GM21529 (cell line): ENCODE measurements around the gene PAX8.

ENCODE experiments used
- ATAC-seq: cut with Tn5 transposase; IDR thresholded peaks from one replicate; pipeline ENCODE4 v1.9.1; 2021; ENCODE audit not compliant: unreplicated experiment

The PAX8 gene

DNA sequence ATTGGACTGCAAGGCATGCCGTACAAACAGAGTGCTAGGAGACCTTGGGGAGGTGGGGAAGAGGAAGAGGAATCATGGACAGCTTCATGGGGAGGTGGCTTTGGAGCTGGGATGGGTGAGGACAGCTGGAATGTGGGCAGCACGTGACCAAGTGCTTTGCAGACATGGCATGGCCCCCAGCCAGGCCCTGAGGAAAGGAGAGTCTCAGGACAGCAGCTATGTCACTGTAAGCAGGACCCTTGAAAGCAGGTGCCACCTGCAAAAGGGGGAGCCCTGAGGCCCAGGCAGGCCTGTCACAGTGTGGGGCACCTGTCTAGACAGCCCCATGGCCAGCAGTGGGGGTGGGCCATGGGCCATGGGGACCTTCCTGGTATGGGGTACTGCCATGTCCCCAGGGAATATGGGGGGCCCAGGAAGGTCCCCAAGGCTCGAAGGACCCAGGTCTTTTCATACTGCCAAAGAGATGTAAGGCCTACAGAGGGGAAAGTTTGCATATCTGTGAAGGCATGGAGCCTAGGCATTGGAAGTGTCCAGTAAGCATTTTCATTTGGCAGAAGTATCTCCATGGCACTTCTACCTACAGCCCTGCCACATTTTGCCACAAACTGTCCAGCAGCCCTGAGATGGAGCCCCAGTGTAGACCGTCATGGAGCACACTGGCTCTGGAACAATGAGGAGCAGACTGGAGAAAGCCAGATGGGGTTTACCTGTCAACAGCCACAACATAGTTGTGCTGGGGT, 9.9 kb downstream of the PAX8 start:
- ATAC-seq: no peak

DNA sequence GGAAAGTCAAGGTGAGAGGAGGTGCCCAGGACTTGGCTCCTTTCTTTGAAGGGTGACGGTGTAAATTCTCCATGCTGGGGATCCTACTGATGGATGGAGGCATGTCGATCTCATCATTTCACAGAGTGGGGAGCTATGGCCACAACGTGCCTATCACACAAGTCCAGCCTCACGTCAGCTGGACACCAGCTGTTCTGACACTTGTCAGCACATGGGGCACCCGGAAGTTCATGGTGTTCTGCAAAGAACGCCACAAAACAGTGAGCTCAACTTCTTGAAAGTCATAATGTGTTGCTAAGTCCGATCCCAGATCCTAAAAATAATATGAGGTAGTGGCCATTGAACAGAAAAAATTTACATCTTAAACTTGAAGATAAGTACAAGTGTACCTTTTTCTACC, 12.3 kb downstream of the PAX8 start:
- no peak for ATAC-seq

DNA sequence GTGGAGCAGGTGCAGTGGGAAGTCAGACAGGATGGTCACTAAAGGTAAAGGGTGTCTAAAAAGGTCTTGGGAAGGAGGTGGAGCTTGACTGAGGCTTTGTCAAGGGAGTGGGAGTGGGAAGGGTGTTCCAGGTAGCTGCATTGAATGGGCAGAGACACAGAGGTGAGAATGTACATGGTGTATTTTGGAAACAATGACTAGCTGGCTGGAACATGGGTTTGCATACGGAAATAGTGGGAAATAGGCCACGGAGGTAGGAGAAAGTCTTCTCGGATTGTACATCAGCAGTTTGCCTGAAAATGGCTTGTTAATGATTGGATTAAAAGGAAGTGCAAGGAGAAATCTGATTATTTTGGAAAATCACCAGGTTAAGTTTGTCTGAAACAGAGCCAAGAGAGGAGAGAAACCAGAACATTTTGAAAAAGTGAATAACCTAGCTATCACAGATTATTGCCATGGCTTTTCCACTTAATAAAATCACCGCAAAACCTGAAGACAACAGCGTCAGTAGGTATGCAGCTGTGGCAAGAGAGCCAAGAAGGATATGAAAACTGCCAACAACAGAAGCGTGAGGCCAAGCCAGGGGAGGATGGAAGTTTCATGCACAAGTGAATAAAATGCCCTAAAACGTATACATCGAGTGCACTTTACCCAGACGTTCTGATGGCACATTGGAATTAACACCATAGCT, 13.9 kb downstream of the PAX8 start:
- ATAC-seq: no peak

DNA sequence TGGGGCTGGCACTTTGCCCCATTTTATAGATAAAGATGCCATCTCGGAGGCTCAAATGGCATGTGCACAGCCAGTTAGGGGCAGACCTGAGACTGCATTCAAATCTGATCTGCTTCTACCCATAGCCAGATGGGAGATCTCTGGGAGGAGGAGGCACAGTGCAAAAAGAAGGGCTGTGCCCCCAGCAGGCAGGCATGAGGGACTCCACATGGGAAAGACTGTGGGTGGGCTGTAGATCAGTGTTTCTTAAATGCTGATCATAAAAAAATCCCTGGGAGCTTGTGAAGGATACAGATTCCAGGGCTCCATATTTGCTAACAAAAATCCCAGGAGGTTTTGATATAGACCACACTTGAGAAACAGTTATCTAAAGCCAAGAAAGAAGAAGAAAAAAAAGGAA, 15.2 kb downstream of the PAX8 start:
- no peak for ATAC-seq

- ATAC-seq: no peak
Observed at GRCh38 chr2:113260991-113261390, 17.7 kb downstream of the PAX8 start.

GRCh38 chr2:113258471-113259147, 20.1 kb downstream of the PAX8 start:
- no peak for ATAC-seq

- ATAC-seq: no peak
Observed at GRCh38 chr2:113257516-113258264, 21.0 kb downstream of the PAX8 start.

- ATAC-seq: no peak
Observed at GRCh38 chr2:113255140-113256070, 23.3 kb downstream of the PAX8 start.

DNA sequence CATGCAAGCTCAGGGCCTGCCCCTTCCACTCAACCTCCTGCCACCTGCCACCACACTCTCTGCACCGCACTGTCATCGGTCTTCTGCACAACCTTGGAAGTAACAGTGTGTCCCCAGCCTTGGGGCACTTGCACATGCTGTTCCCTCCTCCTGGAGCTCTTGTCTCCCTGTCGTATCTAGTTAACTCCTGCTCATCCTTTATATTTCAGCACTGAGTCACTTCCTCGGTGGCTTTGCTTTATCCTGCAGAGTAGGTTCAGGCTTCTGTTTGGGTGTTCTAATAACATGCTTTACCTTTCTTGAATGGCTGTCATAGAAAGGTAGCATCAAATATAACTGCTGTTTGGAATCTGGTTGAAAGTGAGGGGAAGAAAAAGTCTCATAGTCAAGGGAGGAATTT, 25.3 kb downstream of the PAX8 start:
- ATAC-seq: no peak

GRCh38 chr2:113252047-113252590, 26.6 kb downstream of the PAX8 start:
- no peak for ATAC-seq

GRCh38 chr2:113251118-113251517, 27.6 kb downstream of the PAX8 start:
- no peak for ATAC-seq

GRCh38 chr2:113248997-113249770, 29.5 kb downstream of the PAX8 start:
- ATAC-seq: no peak

GRCh38 chr2:113246606-113247005, 32.1 kb downstream of the PAX8 start:
- no peak for ATAC-seq

GRCh38 chr2:113245276-113245711, 33.4 kb downstream of the PAX8 start:
- no peak for ATAC-seq

DNA sequence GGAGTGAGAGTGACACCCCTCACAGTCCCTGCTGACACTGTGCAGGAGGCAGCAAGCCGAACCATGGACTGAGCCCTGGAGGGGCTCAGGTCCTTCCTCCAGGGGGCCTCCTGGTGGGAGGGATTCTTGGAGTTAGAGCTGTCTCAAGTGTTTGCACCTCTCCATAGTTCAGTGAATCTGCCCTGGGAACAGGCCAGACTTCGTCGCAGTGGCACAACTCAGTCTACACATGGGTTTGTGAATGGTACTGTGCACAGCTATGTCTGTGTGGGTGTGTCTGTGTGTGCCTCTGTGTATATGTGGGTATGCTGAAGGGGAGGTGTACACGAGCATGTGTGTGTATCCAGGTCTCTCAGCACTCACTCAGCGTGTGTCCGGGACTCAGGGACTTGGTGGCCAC, 36.4 kb downstream of the PAX8 start:
- no peak for ATAC-seq

DNA sequence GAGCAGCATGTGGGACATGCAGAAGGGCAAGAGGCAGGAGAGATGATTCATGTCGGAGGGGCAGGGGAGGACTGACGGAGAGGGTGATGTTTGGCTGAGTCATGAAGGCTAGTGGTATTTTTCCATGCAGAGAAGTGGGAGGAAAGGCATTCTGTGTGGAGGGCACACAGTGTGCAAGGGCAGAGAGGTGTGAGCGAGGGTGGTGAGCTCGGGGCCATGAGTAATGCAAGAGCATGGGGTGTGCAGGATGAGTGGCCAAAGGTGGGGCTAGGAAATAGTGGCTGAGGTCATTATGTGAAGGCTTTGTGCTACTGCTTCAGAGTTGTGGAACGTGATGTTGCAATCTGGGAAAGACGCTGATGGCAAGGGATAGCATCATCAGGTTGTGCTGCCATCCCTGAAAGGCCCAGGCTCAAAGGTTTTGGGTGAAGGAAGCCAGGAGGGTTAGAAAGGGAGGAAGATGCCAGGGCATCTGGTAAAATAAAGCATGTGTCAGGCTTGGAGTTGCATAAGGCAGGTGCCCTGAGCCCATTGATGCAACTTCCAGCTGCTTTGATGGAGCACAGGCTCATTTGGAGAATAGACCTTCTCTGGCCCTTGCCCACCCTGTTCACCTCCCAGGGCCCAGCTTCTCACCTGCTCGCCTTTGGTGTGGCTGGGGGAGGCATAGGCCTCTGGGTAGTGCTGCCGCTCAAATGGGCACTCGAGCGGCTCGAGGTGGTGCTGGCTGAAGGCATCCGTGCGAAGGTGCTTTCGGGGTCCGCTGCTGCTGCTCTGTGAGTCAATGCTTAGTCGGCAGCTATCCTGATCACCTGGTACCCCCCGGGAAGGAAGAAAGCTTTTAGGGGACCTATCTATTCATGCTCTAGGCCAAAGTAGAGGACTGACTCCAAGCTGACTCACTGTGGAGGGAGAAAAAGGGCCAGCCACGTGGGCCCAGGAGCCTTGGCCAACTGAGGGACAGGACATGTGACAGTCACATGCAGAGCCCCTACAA, 37.5 kb downstream of the PAX8 start:
- ATAC-seq: no peak

DNA sequence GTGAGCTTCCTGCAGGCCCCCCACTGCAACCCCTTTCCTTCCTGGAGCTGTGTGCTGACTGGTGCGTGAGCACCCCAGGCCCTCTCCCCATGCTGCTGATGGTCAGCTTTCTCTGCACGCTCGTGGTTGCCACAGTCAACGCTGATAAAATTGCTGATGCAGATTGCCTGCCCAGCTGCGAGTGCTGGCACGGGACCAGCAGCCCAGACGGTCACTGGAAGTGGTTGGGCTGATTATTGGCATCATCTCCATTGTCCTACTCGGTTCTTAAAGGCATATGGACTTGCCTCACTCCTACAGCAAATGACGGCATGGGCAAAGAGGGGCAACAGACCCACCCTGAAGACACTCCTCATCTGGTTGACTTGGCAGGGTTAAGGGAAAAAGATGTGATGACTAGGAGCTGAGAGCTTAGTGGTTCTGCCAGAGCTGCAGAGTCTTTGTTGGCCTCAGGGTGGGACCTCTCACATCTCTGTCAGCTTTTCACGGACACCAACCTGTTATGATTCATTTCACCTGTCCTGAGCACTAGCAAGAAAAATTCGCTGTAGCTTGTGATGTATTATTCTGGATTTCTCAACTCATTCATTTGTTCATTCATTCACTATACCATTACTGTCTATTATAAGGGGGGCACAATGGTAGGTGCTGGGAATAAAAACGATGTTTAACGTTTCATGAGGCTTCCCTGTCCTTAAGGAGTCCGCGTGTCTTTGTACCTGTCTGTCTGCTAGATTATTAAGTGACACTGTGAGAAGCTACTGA, 38.4 kb downstream of the PAX8 start:
- ATAC-seq: no peak
